ENCODE results near the gene GPC6.

DNA sequence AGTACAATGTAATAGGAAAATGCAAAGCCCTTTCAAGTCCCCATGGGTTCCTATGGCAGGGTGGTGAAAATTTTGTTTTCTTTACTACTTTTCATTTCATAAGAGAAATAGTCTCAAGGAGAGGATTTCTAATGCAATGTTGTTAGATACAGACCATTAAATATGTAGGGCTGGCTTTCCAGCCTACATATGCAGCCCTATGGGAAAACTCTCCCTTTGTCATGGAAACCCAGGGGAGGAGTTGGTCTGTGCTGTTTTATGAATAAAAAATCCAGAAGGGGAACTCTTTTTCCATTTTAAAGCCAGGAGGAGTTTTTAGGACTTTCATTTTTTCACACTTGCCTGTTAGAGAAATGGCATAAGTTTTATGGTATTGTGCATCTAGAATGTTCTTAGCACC, 1133.3 kb downstream of the GPC6 start:
- TF ChIP-seq, protein P1, sequence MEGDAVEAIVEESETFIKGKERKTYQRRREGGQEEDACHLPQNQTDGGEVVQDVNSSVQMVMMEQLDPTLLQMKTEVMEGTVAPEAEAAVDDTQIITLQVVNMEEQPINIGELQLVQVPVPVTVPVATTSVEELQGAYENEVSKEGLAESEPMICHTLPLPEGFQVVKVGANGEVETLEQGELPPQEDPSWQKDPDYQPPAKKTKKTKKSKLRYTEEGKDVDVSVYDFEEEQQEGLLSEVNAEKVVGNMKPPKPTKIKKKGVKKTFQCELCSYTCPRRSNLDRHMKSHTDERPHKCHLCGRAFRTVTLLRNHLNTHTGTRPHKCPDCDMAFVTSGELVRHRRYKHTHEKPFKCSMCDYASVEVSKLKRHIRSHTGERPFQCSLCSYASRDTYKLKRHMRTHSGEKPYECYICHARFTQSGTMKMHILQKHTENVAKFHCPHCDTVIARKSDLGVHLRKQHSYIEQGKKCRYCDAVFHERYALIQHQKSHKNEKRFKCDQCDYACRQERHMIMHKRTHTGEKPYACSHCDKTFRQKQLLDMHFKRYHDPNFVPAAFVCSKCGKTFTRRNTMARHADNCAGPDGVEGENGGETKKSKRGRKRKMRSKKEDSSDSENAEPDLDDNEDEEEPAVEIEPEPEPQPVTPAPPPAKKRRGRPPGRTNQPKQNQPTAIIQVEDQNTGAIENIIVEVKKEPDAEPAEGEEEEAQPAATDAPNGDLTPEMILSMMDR (IDR thresholded peaks at IDR 0.05; ENCODE audit: low read length), result no peak
- no peak for TF ChIP-seq EZH2 (IDR thresholded peaks at IDR 0.05; ENCODE audit: borderline replicate concordance, low read length)

Measured in OCI-LY1 (cell line).